Transverse colon (tissue), 4 donors: ENCODE results near the gene MPEG1. TPM values are rescaled to one million over a fixed set of nuclear protein-coding genes. Genes with fewer than 3 reads are reported as not detected.

Experiments
- DNase-seq: peaks from one replicate; pipeline ENCODE4 v3.0.0-alpha.2; 2019
- H3K27ac ChIP-seq, 4 donors: fragments of 200-600 bp; sonication (generic); 2 replicates each; pipeline ENCODE4 v1.5.1; 2016 to 2018; ENCODE audit warnings: inconsistent platforms in 4 of 4
- H3K27me3 ChIP-seq: fragments of 200-600 bp; sonication (generic); 2 replicates; pipeline ENCODE4 v1.5.1; 2017; ENCODE audit warnings: inconsistent platforms
- H3K36me3 ChIP-seq, 4 donors: fragments of 200-600 bp; sonication (generic); 2 replicates each; pipeline ENCODE4 v1.5.1; 2017 to 2019; ENCODE audit warnings: inconsistent platforms in 4 of 4
- H3K4me1 ChIP-seq, 4 donors: fragments of 200-600 bp; sonication (generic); 2 replicates each; pipeline ENCODE4 v1.5.1; 2017 to 2020; ENCODE audit warnings: inconsistent platforms in 4 of 4
- H3K4me3 ChIP-seq, 4 donors: fragments of 200-600 bp; sonication (generic); 1 replicate in 1 of 4; 2 replicates in 3 of 4; pipeline versions ENCODE4 v1.5.1 to v1.6.1; 2017 to 2019; ENCODE audit warnings: inconsistent platforms in 4 of 4
- H3K9me3 ChIP-seq, 2 donors: fragments of 200-600 bp; sonication (generic); 2 replicates each; pipeline ENCODE4 v1.5.1; 2017 to 2019; ENCODE audit warnings: inconsistent platforms in 2 of 2
- CTCF ChIP-seq, 5 experiments: fragments of 200-600 bp in 3 of 5; fragments of 450-650 bp in 2 of 5; sonication (generic) in 3 of 5; IDR thresholded peaks; 1 replicate in 2 of 5; 2 replicates in 3 of 5; pipeline ENCODE4 v1.5.1; 2016 to 2017; ENCODE audit warnings: antibody characterized with exemption in 5 of 5, inconsistent platforms in 3 of 5, mild to moderate bottlenecking in 2 of 5, moderate library complexity in 1 of 5
- EP300 ChIP-seq: sonication (generic); formaldehyde crosslinking; IDR thresholded peaks from one replicate; pipeline ENCODE4 v1.6.1; 2017; ENCODE audit warnings: antibody characterized with exemption, low read depth
- POLR2A ChIP-seq: fragments of 450-650 bp; IDR thresholded peaks from one replicate; pipeline ENCODE4 v1.6.1; 2016; ENCODE audit warnings: antibody characterized with exemption, mild to moderate bottlenecking, moderate library complexity
- POLR2AphosphoS5 ChIP-seq, 3 donors: sonication (generic); formaldehyde crosslinking; IDR thresholded peaks; one replicate each; pipeline ENCODE4 v1.6.1; 2016; ENCODE audit warnings: antibody characterized with exemption in 3 of 3
- WGBS, 2 donors: methylation state at CpG; one replicate each; pipeline ENCODE4 v1.1.5; 2018; ENCODE audit warnings: low coverage in 1 of 2; 5-methylcytosine and 5-hydroxymethylcytosine counted together
- in situ Hi-C, 4 donors: fragments of 200-750 bp; cut with MboI; loops; one replicate each; pipeline versions ENCODE4 v1.15.0 to v1.15.1; 2017; ENCODE audit warnings: low sequenced_read_pairs in 3 of 4, low pct_ligation_motif_present in 1 of 4, low pct_unique_long_range_greater_than_20kb in 1 of 4
- intact Hi-C: fragments of 100-400 bp; cut with DNase I; formaldehyde crosslinking; loops from one replicate; pipeline ENCODE4 v1.15.1; 2023; ENCODE audit warnings: low total_unique reads
- total RNA-seq, 4 donors: library from RNA; depleted of rRNA; stranded (reverse); fragments of >200 nt; gene quantifications; one replicate each; pipeline ENCODE4 v1.1.0, GENCODE V29; 2016

The MPEG1 gene
- total RNA-seq, 4 donors from 2014 or later = 4.6 to 16.5 (median 7.5) TPM

- no peak for DNase-seq
- WGBS, 2 donors = 85 to 100% methylated on average over 1 of the region's 1 CpG
- H3K4me1 ChIP-seq = peaks cover 0 to 18% (median 0%) of the 10 kb centered on the region in 4 donors
- in situ Hi-C loops (no loop called here), intact Hi-C loops (no loop called here)
- no peak overlapping the region for H3K4me3 ChIP-seq
- H3K9me3 ChIP-seq = no peaks in the 10 kb centered on the region
- H3K27me3 ChIP-seq = no peaks in the 10 kb centered on the region
- H3K27ac ChIP-seq = peak overlapping the region; percentile 57 to 68 (median 67)
- no peaks in the 10 kb centered on the region for H3K36me3 ChIP-seq
- TF ChIP-seq CTCF (IDR thresholded peaks at IDR 0.05) = no peak
- no peak for TF ChIP-seq POLR2A
- no peak for TF ChIP-seq EP300
- TF ChIP-seq POLR2AphosphoS5 (IDR thresholded peaks at IDR 0.05) = no peak
These were observed 10.4 kb upstream of the MPEG1 start for GRCh38 chr11:59223177-59223576.

DNA sequence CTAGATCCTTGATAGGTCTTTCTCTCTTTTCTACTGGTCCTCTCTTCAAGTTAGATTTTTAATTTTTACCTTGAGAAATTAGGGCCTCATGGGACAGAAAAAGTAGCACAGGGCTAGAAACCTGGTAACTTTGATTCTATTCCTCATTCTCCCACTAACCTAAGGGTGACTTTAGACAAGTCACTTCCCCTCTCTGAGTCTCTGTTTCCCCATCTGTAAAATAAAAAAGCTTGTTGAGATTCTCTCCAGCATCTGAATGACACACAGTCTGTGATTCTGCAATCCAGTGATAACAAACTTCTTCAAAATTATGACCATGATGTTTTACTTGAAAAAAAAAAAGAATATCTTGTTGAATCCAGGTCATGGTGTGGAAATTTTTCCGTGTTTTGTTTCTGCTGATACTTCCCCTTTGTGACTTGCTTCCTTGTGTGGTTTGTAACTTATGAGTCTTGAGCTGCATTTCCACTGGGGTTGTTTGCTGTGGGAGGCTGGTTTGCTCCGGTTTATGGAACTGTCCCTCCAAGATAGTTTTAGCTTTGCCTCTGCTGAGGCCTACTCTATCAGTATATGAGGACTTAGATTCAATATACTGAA, 9.8 kb upstream of the MPEG1 start:
- no peak for TF ChIP-seq CTCF (IDR thresholded peaks at IDR 0.05)
- peak in 1 of 3 donors; percentile 51 for TF ChIP-seq POLR2AphosphoS5 (IDR thresholded peaks at IDR 0.05)
- Histone ChIP-seq H3K36me3 (no peaks in the 10 kb centered on the region), H3K4me1 (peaks cover 0 to 21% (median 0%) of the 10 kb centered on the region in 4 donors), H3K4me3 (no peak overlapping the region), H3K27me3 (no peaks in the 10 kb centered on the region), H3K27ac (peak overlapping the region; percentile 57 to 68 (median 67)), H3K9me3 (no peaks in the 10 kb centered on the region)
- DNase-seq = no peak
- WGBS, 2 donors = 65% methylated on average over 2 of the region's 2 CpGs; no CpG with 5 or more reads in 1 of the 2 donors
- intact Hi-C loops = no loop called here
- in situ Hi-C loops = no loop called here

GRCh38 chr11:59221441-59221840, 8.7 kb upstream of the MPEG1 start:
- Histone ChIP-seq H3K27me3 (no peaks in the 10 kb centered on the region), H3K36me3 (no peaks in the 10 kb centered on the region), H3K4me1 (peaks cover 0 to 27% (median 1%) of the 10 kb centered on the region in 4 donors), H3K27ac (peak overlapping the region in 3 of 4 donors; percentile 16 to 54 (median 32)), H3K4me3 (no peak overlapping the region), H3K9me3 (no peaks in the 10 kb centered on the region)
- no peak for DNase-seq
- in situ Hi-C loops = no loop called here
- 67 to 73% methylated on average over 4 of the region's 4 CpGs for WGBS, 2 donors
- TF ChIP-seq EP300 (no peak), POLR2AphosphoS5 (IDR thresholded peaks at IDR 0.05) (peak in 1 of 3 donors; percentile 57)
- intact Hi-C loops = no loop called here

DNA sequence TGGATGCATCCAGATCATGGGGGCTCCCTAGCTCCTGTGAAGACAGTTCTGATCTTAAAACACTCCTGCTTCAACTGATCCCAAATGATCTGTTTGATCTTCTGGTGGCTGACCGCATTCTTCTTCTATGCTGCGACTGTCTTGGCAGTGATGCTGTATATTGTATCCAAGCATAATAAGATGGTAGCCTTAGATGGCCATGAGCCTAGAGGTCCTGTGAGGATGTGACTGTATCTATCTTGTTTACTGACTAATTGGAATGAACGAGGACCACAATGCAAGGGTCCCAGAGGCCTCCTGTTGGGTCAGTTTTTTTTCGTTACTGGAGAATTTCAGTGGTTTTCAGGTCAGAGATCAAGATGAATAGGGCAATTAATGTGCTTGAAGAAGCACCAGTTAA, 7.1 kb upstream of the MPEG1 start:
- WGBS, 2 donors = 60 to 88% methylated on average over 2 to 4 of the region's 4 CpGs
- Histone ChIP-seq H3K27me3 (no peaks in the 10 kb centered on the region), H3K27ac (no peak overlapping the region), H3K36me3 (no peaks in the 10 kb centered on the region), H3K9me3 (no peaks in the 10 kb centered on the region), H3K4me1 (peaks cover 0 to 32% (median 1%) of the 10 kb centered on the region in 4 donors), H3K4me3 (no peak overlapping the region)
- no peak for DNase-seq
- intact Hi-C loops = no loop called here
- TF ChIP-seq POLR2AphosphoS5 (IDR thresholded peaks at IDR 0.05) (no peak), CTCF (IDR thresholded peaks at IDR 0.05) (no peak)
- in situ Hi-C loops = no loop called here

GRCh38 chr11:59218893-59219292, 6.2 kb upstream of the MPEG1 start:
- 60 to 93% methylated on average over 1 to 2 of the region's 2 CpGs for WGBS, 2 donors

More at GRCh38 chr11:59218893-59219292, 6.2 kb upstream of the MPEG1 start:
- no peak overlapping the region for H3K27ac ChIP-seq
- in situ Hi-C loops = no loop called here
- H3K4me1 ChIP-seq = peaks cover 0 to 29% (median 1%) of the 10 kb centered on the region in 4 donors
- intact Hi-C loops = no loop called here
- H3K9me3 ChIP-seq = no peaks in the 10 kb centered on the region
- H3K4me3 ChIP-seq = no peak overlapping the region
- H3K27me3 ChIP-seq = no peaks in the 10 kb centered on the region
- no peak for DNase-seq
- TF ChIP-seq EP300 = no peak
- TF ChIP-seq CTCF (IDR thresholded peaks at IDR 0.05) = no peak
- TF ChIP-seq POLR2AphosphoS5 (IDR thresholded peaks at IDR 0.05) = no peak
- TF ChIP-seq POLR2A = no peak
- H3K36me3 ChIP-seq = no peaks in the 10 kb centered on the region
